ENCODE results near the gene PCNT.
"Not testable (repeated sequence)": the region's sequence is repeated elsewhere in the genome, so short reads cannot be mapped to it uniquely, and the experiment has no call there.

Gene PCNT

GRCh38 chr21:46423546-46424038 lies 99.6 kb downstream of the PCNT start:
- in situ Hi-C loops (cut with MboI; ENCODE audit: low sequenced_read_pairs), result no loop called here

- in situ Hi-C loops (cut with MboI; ENCODE audit: low sequenced_read_pairs), result no loop called here
These were observed 100.2 kb downstream of the PCNT start for GRCh38 chr21:46424039-46424591.

GRCh38 chr21:46424621-46425020 lies 100.7 kb downstream of the PCNT start:
- in situ Hi-C loops (cut with MboI; ENCODE audit: low sequenced_read_pairs), result no loop called here

GRCh38 chr21:46425041-46425440 lies 101.1 kb downstream of the PCNT start:
- in situ Hi-C loops (cut with MboI; ENCODE audit: low sequenced_read_pairs), result no loop called here

GRCh38 chr21:46425571-46425970 lies 101.6 kb downstream of the PCNT start:
- in situ Hi-C loops (cut with MboI; ENCODE audit: low sequenced_read_pairs), result no loop called here

- in situ Hi-C loops (cut with MboI; ENCODE audit: low sequenced_read_pairs), result no loop called here
These were observed 102.5 kb downstream of the PCNT start for GRCh38 chr21:46426313-46427046.

GRCh38 chr21:46427516-46427915 lies 103.6 kb downstream of the PCNT start:
- in situ Hi-C loops (cut with MboI; ENCODE audit: low sequenced_read_pairs), result no loop called here

GRCh38 chr21:46428286-46428685 lies 104.3 kb downstream of the PCNT start:
- in situ Hi-C loops (cut with MboI; ENCODE audit: low sequenced_read_pairs), result no loop called here

- in situ Hi-C loops (cut with MboI; ENCODE audit: low sequenced_read_pairs), result no loop called here
These were observed 105.2 kb downstream of the PCNT start for GRCh38 chr21:46428987-46429710.

- in situ Hi-C loops (cut with MboI; ENCODE audit: low sequenced_read_pairs), result no loop called here
These were observed 106.1 kb downstream of the PCNT start for GRCh38 chr21:46429754-46430681.

GRCh38 chr21:46431448-46431847 lies 107.5 kb downstream of the PCNT start:
- in situ Hi-C loops (cut with MboI; ENCODE audit: low sequenced_read_pairs), result no loop called here

- in situ Hi-C loops (cut with MboI; ENCODE audit: low sequenced_read_pairs), result no loop called here
These were observed 108.0 kb downstream of the PCNT start for GRCh38 chr21:46431884-46432488.

GRCh38 chr21:46433116-46433515 lies 109.2 kb downstream of the PCNT start:
- in situ Hi-C loops (cut with MboI; ENCODE audit: low sequenced_read_pairs), result not testable (repeated sequence)

- in situ Hi-C loops (cut with MboI; ENCODE audit: low sequenced_read_pairs), result no loop called here
These were observed 110.5 kb downstream of the PCNT start for GRCh38 chr21:46434322-46434958.

- in situ Hi-C loops (cut with MboI; ENCODE audit: low sequenced_read_pairs), result no loop called here
These were observed 111.9 kb downstream of the PCNT start for GRCh38 chr21:46435786-46436227.

GRCh38 chr21:46436621-46437020 lies 112.7 kb downstream of the PCNT start:
- in situ Hi-C loops (cut with MboI; ENCODE audit: low sequenced_read_pairs), result no loop called here

- in situ Hi-C loops (cut with MboI; ENCODE audit: low sequenced_read_pairs), result no loop called here
These were observed 113.1 kb downstream of the PCNT start for GRCh38 chr21:46437096-46437498.

- in situ Hi-C loops (cut with MboI; ENCODE audit: low sequenced_read_pairs), result no loop called here
These were observed 113.6 kb downstream of the PCNT start for GRCh38 chr21:46437511-46437910.

- in situ Hi-C loops (cut with MboI; ENCODE audit: low sequenced_read_pairs), result no loop called here
These were observed 114.3 kb downstream of the PCNT start for GRCh38 chr21:46438241-46438640.

GRCh38 chr21:46439906-46440305 lies 116.0 kb downstream of the PCNT start:
- in situ Hi-C loops (cut with MboI; ENCODE audit: low sequenced_read_pairs), result no loop called here

Measured in HL-60/S4 (cell line).